Heart left ventricle (tissue), 13 donors: ENCODE data around the gene FAM120B.

ENCODE experiments used
- POLR2A ChIP-seq, 2 donors: fragments of 450-650 bp; IDR thresholded peaks; one replicate each; pipeline ENCODE4 v1.6.1; 2017; ENCODE audit warnings: antibody characterized with exemption in 2 of 2, mild to moderate bottlenecking in 2 of 2, moderate library complexity in 2 of 2
- TF ChIP-seq, protein P1 (sequence below), 12 donors: fragments of 200-600 bp; sonication (generic) in 4 of 12; IDR thresholded peaks; one replicate each; pipeline versions ENCODE4 v1.5.0 to v1.8.0; 2018 to 2022; ENCODE audit warnings: antibody characterized with exemption in 12 of 12, mild to moderate bottlenecking in 5 of 12
- donor health status: ischemic (EF 13 %, LVEDD 7.1; RV severe dilation, severe dysfunction).
- donor health status: DM: no; HTN: yes; CAD: no.
- donor health status: DM: no; HTN: no; CAD: no.
- donor health status: ischemic (EF 25% LVEDD 6.9; RV normal size, moderate dysfunction).
- donor health status: ischemic (EF 25% LVEDD 5.7; RV mildly dilated, moderate dysfunction).
- donor health status: ischemic (EF 35%, LVEDD 5.7; RV mildly dilated, moderate dysfunction).
- donor health status: nonischemic (EF 11% LVEDD 7.7; RV severe dilation, severe dysfunction).
- donor health status: DM: yes; HTN: yes; CAD: no.
- donor health status: PGD.
- donor health status: ischemic (EF 29% LVEDD 5.4; RV normal size, mild dysfunction).
- donor health status: nonischemic (EF 23%, LVEDD 6.1; RV moderate dilation, normal function).

GRCh38 chr6:170259278-170259677 lies 47.3 kb upstream of the FAM120B start:
- TF ChIP-seq, protein P1, sequence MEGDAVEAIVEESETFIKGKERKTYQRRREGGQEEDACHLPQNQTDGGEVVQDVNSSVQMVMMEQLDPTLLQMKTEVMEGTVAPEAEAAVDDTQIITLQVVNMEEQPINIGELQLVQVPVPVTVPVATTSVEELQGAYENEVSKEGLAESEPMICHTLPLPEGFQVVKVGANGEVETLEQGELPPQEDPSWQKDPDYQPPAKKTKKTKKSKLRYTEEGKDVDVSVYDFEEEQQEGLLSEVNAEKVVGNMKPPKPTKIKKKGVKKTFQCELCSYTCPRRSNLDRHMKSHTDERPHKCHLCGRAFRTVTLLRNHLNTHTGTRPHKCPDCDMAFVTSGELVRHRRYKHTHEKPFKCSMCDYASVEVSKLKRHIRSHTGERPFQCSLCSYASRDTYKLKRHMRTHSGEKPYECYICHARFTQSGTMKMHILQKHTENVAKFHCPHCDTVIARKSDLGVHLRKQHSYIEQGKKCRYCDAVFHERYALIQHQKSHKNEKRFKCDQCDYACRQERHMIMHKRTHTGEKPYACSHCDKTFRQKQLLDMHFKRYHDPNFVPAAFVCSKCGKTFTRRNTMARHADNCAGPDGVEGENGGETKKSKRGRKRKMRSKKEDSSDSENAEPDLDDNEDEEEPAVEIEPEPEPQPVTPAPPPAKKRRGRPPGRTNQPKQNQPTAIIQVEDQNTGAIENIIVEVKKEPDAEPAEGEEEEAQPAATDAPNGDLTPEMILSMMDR (IDR thresholded peaks at IDR 0.05): no peak
- no peak for TF ChIP-seq POLR2A (IDR thresholded peaks at IDR 0.05)
